Chondrocyte (in vitro differentiated cells): Measurements from ENCODE around the gene CORO2A. TPM values are rescaled to one million over a fixed set of nuclear protein-coding genes. Genes with fewer than 3 reads are reported as not detected.
"Not testable (repeated sequence)": the region's sequence is repeated elsewhere in the genome, so short reads cannot be mapped to it uniquely, and the experiment has no call there.

Source experiments
- DNase-seq: peaks from one replicate; pipeline ENCODE4 v3.0.0; 2021; ENCODE audit warnings: mixed read lengths, low spot score
- H3K27ac Mint-ChIP-seq: one replicate; pipeline ENCODE4 v1.8.0; 2021; ENCODE audit warnings: mild to moderate bottlenecking, moderate library complexity, mixed read lengths; ENCODE audit not compliant: unreplicated experiment
- H3K27me3 Mint-ChIP-seq: 2 replicates; pipeline ENCODE4 v1.8.0; 2021; ENCODE audit warnings: low read depth, mixed read lengths
- H3K36me3 Mint-ChIP-seq: 2 replicates; pipeline ENCODE4 v1.8.0; 2021; ENCODE audit warnings: low read depth, mixed read lengths
- H3K4me1 Mint-ChIP-seq: 2 replicates; pipeline ENCODE4 v1.8.0; 2021; ENCODE audit warnings: low read depth, mild to moderate bottlenecking, mixed read lengths
- H3K4me3 Mint-ChIP-seq: one replicate; pipeline ENCODE4 v1.8.0; 2021; ENCODE audit warnings: mild to moderate bottlenecking, moderate library complexity, mixed read lengths; ENCODE audit not compliant: unreplicated experiment
- H3K9me3 Mint-ChIP-seq: 2 replicates; pipeline ENCODE4 v1.8.0; 2021; ENCODE audit warnings: low read depth, mixed read lengths
- CTCF ChIP-seq: fragments of 200-600 bp; sonication (generic); IDR thresholded peaks from 2 replicates; pipeline ENCODE4 v1.5.0; 2021; ENCODE audit warnings: antibody characterized with exemption, mild to moderate bottlenecking, moderate library complexity
- total RNA-seq: library from RNA; stranded (reverse); gene quantifications from 3 replicates; pipeline ENCODE4 v1.2.1, GENCODE V29; 2021

CORO2A gene
- total RNA-seq, 1 donor from 2014 or later, result 10.2 TPM

- DNase-seq, result no peak
- Mint-ChIP-seq H3K27ac (no peak overlapping the region), H3K4me1 (no peaks in the 10 kb centered on the region), H3K36me3 (no peaks in the 10 kb centered on the region), H3K9me3 (no peaks in the 10 kb centered on the region), H3K27me3 (peaks cover 2% of the 10 kb centered on the region), H3K4me3 (no peak overlapping the region)
- TF ChIP-seq CTCF, result no peak
Observed at GRCh38 chr9:98094316-98094715, 98.1 kb downstream of the CORO2A start.

- H3K4me1 Mint-ChIP-seq, result no peaks in the 10 kb centered on the region
- H3K27me3 Mint-ChIP-seq, result peaks cover 2% of the 10 kb centered on the region
- no peak overlapping the region for H3K27ac Mint-ChIP-seq
- H3K9me3 Mint-ChIP-seq, result no peaks in the 10 kb centered on the region
- no peak for DNase-seq
- H3K36me3 Mint-ChIP-seq, result no peaks in the 10 kb centered on the region
- no peak overlapping the region for H3K4me3 Mint-ChIP-seq
- no peak for TF ChIP-seq CTCF
Observed at GRCh38 chr9:98092613-98092931, 99.9 kb downstream of the CORO2A start.

GRCh38 chr9:98091735-98092612, 100.5 kb downstream of the CORO2A start:
- no peak overlapping the region for H3K27ac Mint-ChIP-seq
- H3K4me1 Mint-ChIP-seq, result peaks cover 2% of the 10 kb centered on the region
- no peak for DNase-seq
- H3K9me3 Mint-ChIP-seq, result no peaks in the 10 kb centered on the region
- H3K36me3 Mint-ChIP-seq, result no peaks in the 10 kb centered on the region
- H3K27me3 Mint-ChIP-seq, result peaks cover 2% of the 10 kb centered on the region
- H3K4me3 Mint-ChIP-seq, result no peak overlapping the region
- no peak for TF ChIP-seq CTCF

- not testable (repeated sequence) for H3K4me1 Mint-ChIP-seq, H3K27ac Mint-ChIP-seq, H3K9me3 Mint-ChIP-seq, H3K36me3 Mint-ChIP-seq, DNase-seq, H3K27me3 Mint-ChIP-seq, H3K4me3 Mint-ChIP-seq
- peak; percentile 20 for TF ChIP-seq CTCF
Observed at GRCh38 chr9:98090674-98091073, 101.8 kb downstream of the CORO2A start.

- peaks cover 5% of the 10 kb centered on the region for H3K36me3 Mint-ChIP-seq
- no peak for DNase-seq
- no peaks in the 10 kb centered on the region for H3K27me3 Mint-ChIP-seq
- peak overlapping the region; percentile 46 for H3K4me3 Mint-ChIP-seq
- TF ChIP-seq CTCF, result peak; percentile 23
- H3K4me1 Mint-ChIP-seq, result peaks cover 5% of the 10 kb centered on the region
- H3K27ac Mint-ChIP-seq, result no peak overlapping the region
- no peaks in the 10 kb centered on the region for H3K9me3 Mint-ChIP-seq
Observed at GRCh38 chr9:98087420-98088354, 104.8 kb downstream of the CORO2A start.
